Activated T-cell treated with anti-CD3 and anti-CD28 coated beads, Interleukin-2, amount 50 U/mL, for 24 hours (primary cell): Measurements from ENCODE around the gene SHROOM4.

Experiments
- DNase-seq: peaks from one replicate; pipeline ENCODE4 v3.0.0-alpha.2; 2020
- H3K27ac Mint-ChIP-seq: 2 replicates; pipeline ENCODE4 v1.8.0; 2020; ENCODE audit warnings: mild to moderate bottlenecking, mixed read lengths
- H3K27me3 Mint-ChIP-seq: 2 replicates; pipeline ENCODE4 v1.8.0; 2020; ENCODE audit warnings: mixed read lengths
- H3K36me3 Mint-ChIP-seq: 2 replicates; pipeline ENCODE4 v1.8.0; 2020; ENCODE audit warnings: low read depth, mixed read lengths
- H3K4me1 Mint-ChIP-seq: 2 replicates; pipeline ENCODE4 v1.8.0; 2020; ENCODE audit warnings: low read depth, mixed read lengths
- H3K4me3 Mint-ChIP-seq: 2 replicates; pipeline ENCODE4 v1.8.0; 2020; ENCODE audit warnings: mild to moderate bottlenecking, moderate library complexity, mixed read lengths
- H3K9me3 Mint-ChIP-seq: 2 replicates; pipeline ENCODE4 v1.8.0; 2020; ENCODE audit warnings: mixed read lengths

The SHROOM4 gene

GRCh38 chrX:50813843-50814661, at the start of gene SHROOM4:
Gene SHROOM4 (minus strand): TSS chrX:50814194. CDS start chrX:50814018, 176 bp downstream.
- DNase-seq = no peak
- H3K4me3 Mint-ChIP-seq = no peak within 1 kb of the TSS
- no peak within 1 kb of the TSS for H3K27ac Mint-ChIP-seq
- H3K4me1 Mint-ChIP-seq = peaks cover 3% of the 10 kb centered on the region
- no peaks in the 10 kb centered on the region for H3K9me3 Mint-ChIP-seq
- no peaks in the 10 kb centered on the region for H3K36me3 Mint-ChIP-seq
- peaks cover 88% of the 10 kb centered on the region for H3K27me3 Mint-ChIP-seq

DNA sequence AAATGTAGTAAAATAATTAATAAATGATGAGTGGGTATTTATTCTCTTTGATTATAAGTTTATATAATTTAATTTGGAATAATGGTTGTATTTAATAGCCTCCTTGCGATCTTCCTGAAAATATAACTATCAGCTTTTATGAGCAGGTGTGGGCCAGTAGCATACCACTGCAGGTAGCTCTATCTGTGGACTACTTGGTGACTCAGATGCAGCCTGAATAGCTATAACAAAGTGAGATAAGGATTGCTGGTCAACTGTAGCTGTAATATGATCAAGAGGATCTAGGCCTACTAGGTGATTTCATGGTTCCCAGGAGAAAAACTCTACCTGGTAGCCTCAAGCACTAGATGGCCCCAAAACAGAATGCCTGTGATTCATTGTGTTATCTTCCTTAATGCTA, 49.5 kb upstream of the SHROOM4 start:
- peaks cover 52% of the 10 kb centered on the region for H3K27me3 Mint-ChIP-seq
- H3K27ac Mint-ChIP-seq = no peak overlapping the region
- H3K4me3 Mint-ChIP-seq = no peak overlapping the region
- no peaks in the 10 kb centered on the region for H3K4me1 Mint-ChIP-seq
- no peaks in the 10 kb centered on the region for H3K9me3 Mint-ChIP-seq
- no peak for DNase-seq
- no peaks in the 10 kb centered on the region for H3K36me3 Mint-ChIP-seq

DNA sequence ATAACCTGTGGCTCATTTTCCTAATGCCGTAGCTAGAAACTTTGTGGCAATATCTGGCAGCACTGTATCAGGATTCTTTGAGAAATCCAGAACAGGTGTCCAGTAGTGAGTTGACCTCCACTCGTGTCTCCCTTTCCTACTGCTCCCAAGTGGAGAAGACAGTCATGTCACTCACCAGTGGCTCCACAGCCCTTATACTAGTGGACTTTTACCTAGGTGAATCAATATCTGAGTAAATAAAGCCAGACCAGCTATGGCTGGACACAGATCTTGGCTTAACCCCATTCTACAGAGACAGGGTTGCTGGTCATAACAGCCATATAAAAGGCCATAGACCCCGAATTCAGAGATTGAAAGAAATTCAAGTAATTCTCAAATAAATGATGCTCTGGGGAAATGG, 46.5 kb upstream of the SHROOM4 start:
- Mint-ChIP-seq H3K27me3 (peaks cover 53% of the 10 kb centered on the region), H3K9me3 (no peaks in the 10 kb centered on the region), H3K4me1 (no peaks in the 10 kb centered on the region), H3K27ac (no peak overlapping the region), H3K36me3 (no peaks in the 10 kb centered on the region), H3K4me3 (no peak overlapping the region)
- no peak for DNase-seq

DNA sequence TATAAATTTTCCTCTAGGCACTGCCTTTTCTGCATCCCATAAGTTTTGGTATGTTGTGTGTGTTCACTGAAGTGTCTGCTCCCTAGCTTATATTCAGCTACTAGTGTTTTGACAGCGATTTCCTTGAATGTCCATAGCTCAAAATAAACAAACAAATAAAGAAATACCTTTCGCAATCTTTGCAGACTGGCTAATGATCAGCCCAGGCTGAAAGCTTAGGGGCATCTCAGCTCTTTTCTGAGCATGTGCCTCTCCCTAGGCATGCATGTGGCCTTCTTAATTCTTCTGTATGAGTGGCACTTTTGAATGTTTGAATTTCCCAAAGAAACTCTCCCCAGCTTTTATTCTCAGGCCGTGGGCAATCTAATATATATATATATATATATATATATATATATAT, 44.6 kb upstream of the SHROOM4 start:
- Mint-ChIP-seq H3K9me3 (no peaks in the 10 kb centered on the region), H3K36me3 (no peaks in the 10 kb centered on the region), H3K27me3 (peaks cover 42% of the 10 kb centered on the region), H3K4me3 (no peak overlapping the region), H3K4me1 (no peaks in the 10 kb centered on the region), H3K27ac (no peak overlapping the region)
- DNase-seq = no peak

GRCh38 chrX:50853399-50853798, 39.4 kb upstream of the SHROOM4 start:
- Mint-ChIP-seq H3K9me3 (no peaks in the 10 kb centered on the region), H3K27ac (no peak overlapping the region), H3K36me3 (no peaks in the 10 kb centered on the region), H3K27me3 (peaks cover 20% of the 10 kb centered on the region), H3K4me1 (no peaks in the 10 kb centered on the region), H3K4me3 (no peak overlapping the region)
- DNase-seq = no peak

- peaks cover 20% of the 10 kb centered on the region for H3K27me3 Mint-ChIP-seq
- H3K27ac Mint-ChIP-seq = no peak overlapping the region
- no peaks in the 10 kb centered on the region for H3K36me3 Mint-ChIP-seq
- no peaks in the 10 kb centered on the region for H3K9me3 Mint-ChIP-seq
- H3K4me3 Mint-ChIP-seq = no peak overlapping the region
- DNase-seq = no peak
- no peaks in the 10 kb centered on the region for H3K4me1 Mint-ChIP-seq
These were observed 38.5 kb upstream of the SHROOM4 start for GRCh38 chrX:50852524-50852923.

DNA sequence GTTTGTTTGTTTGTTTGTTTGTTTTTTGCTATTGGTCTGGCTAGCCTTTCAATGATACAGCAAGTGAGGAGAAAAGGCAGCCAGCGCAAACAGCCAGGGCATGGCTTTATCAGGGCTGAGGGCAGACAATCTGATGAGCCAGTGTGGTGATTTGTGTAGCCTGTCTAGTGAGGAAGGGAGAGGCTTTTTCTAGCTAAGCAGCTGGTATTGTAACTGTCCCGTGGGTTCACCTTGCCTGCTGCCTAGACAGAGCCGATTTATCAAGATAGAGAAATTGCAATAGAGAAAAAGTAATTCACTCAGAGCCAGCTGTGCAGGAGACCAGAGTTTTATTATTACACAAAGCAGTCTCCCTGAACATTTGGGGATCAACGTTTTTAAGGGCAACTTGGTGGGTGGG, 28.2 kb upstream of the SHROOM4 start:
- DNase-seq = no peak
- no peak overlapping the region for H3K4me3 Mint-ChIP-seq
- peaks cover 45% of the 10 kb centered on the region for H3K27me3 Mint-ChIP-seq
- no peaks in the 10 kb centered on the region for H3K4me1 Mint-ChIP-seq
- H3K27ac Mint-ChIP-seq = no peak overlapping the region
- H3K36me3 Mint-ChIP-seq = no peaks in the 10 kb centered on the region
- no peaks in the 10 kb centered on the region for H3K9me3 Mint-ChIP-seq

GRCh38 chrX:50839730-50840129, 25.7 kb upstream of the SHROOM4 start:
- no peaks in the 10 kb centered on the region for H3K9me3 Mint-ChIP-seq
- H3K27ac Mint-ChIP-seq = no peak overlapping the region
- DNase-seq = no peak
- no peaks in the 10 kb centered on the region for H3K36me3 Mint-ChIP-seq
- no peaks in the 10 kb centered on the region for H3K4me1 Mint-ChIP-seq
- peaks cover 50% of the 10 kb centered on the region for H3K27me3 Mint-ChIP-seq
- no peak overlapping the region for H3K4me3 Mint-ChIP-seq

DNA sequence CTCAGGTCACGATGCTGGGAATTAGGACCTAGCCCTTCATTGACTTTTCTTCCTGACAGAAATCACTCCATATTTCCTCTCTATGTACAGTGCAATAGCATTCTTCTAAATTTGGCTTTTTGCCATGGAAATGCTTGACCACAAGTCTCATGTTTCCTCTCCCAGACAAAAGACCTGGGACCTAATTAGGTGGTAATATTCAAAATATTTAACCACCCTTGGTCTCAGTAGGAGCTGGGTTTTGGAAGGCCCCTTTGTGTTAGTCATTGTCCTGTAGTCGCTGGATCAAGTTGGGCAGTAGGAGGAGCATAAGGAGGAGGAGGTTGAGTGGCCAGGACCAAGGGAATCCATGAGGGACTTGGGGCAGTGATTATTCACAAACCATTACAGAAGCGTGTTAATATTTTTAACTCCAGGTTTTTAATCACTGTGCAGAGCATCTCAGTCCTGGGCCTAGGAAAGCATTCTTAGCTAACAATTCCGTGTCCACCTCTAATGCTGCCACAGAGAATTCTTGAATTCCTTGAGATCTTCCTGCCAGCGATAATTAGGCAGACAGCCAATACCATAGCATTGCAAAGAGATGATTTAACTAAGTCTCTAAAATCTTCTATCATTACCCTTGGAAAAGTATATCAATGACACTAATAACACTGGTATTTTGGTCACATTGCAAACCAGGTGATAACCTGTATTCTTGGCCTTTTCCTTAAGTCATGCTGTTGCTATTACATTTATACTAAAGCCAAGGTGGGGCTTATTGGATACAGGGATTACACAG, 25.0 kb upstream of the SHROOM4 start:
- Mint-ChIP-seq H3K4me1 (no peaks in the 10 kb centered on the region), H3K27me3 (peaks cover 55% of the 10 kb centered on the region), H3K4me3 (no peak overlapping the region), H3K27ac (no peak overlapping the region), H3K9me3 (no peaks in the 10 kb centered on the region), H3K36me3 (no peaks in the 10 kb centered on the region)
- DNase-seq = no peak

DNA sequence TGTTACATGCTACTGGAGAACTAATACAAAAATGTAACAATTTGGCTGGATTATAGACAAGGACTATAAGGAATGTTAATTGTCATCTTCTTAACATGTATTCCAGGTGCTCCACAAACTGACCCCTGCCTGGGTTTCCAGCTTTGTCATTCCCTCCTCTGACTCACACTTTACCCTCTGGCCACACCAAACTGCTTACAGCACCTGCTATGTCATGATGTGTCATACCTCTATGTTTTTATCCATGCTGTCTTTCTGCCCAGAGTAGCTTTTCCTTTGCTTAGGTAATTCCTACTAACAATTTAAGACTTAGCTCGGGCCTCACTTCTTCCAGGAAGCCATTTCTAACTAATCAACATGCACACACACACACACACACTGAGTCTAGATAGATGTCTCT, 14.0 kb upstream of the SHROOM4 start:
- no peak overlapping the region for H3K27ac Mint-ChIP-seq
- DNase-seq = no peak
- no peak overlapping the region for H3K4me3 Mint-ChIP-seq
- H3K27me3 Mint-ChIP-seq = peaks cover 32% of the 10 kb centered on the region
- H3K9me3 Mint-ChIP-seq = no peaks in the 10 kb centered on the region
- H3K4me1 Mint-ChIP-seq = no peaks in the 10 kb centered on the region
- no peaks in the 10 kb centered on the region for H3K36me3 Mint-ChIP-seq

DNA sequence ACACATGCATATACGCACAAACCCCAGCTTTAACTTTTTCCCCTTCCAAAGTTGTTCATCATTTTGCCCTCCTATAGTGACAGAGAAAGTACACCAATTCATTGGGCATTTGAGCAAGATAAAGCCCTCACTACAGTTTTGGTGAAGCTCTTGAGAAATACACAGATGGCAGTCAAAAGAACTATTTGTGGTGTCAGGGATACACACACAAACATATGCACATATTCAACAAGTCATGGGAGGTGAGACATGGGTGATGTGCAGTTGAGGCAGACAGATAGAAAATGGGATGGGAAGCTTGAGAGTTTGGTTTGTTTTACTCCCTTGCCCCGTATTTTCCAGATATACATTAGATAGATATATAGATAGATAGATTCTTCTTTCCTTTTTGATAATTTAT, 11.8 kb upstream of the SHROOM4 start:
- no peaks in the 10 kb centered on the region for H3K4me1 Mint-ChIP-seq
- no peak overlapping the region for H3K27ac Mint-ChIP-seq
- peaks cover 33% of the 10 kb centered on the region for H3K27me3 Mint-ChIP-seq
- no peaks in the 10 kb centered on the region for H3K36me3 Mint-ChIP-seq
- DNase-seq = no peak
- H3K4me3 Mint-ChIP-seq = no peak overlapping the region
- no peaks in the 10 kb centered on the region for H3K9me3 Mint-ChIP-seq

DNA sequence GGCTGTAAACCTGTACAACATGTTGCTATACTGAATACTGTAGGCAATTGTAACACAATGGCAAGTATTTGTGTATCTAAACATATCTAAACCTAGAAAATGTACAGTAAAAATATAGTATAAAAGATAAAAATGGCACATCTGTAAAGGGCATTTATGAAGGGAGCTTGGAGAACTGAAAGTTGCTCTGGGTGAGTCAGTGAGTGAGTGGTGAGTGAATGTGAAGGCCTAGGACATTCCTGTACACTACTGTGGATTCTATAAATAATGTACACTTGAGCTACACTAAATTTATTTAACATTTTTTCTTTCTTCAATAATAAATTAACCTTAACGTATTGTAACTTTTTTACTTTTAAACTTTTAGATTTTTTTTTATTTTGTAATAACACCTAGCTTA, 5.0 kb upstream of the SHROOM4 start:
- Mint-ChIP-seq H3K4me1 (peaks cover 1% of the 10 kb centered on the region), H3K27me3 (peaks cover 54% of the 10 kb centered on the region), H3K27ac (no peak overlapping the region), H3K36me3 (no peaks in the 10 kb centered on the region), H3K4me3 (no peak overlapping the region), H3K9me3 (no peaks in the 10 kb centered on the region)
- no peak for DNase-seq

GRCh38 chrX:50815120-50815519, 1.1 kb upstream of the SHROOM4 start:
- no peak overlapping the region for H3K4me3 Mint-ChIP-seq
- no peak overlapping the region for H3K27ac Mint-ChIP-seq
- peaks cover 80% of the 10 kb centered on the region for H3K27me3 Mint-ChIP-seq
- H3K9me3 Mint-ChIP-seq = no peaks in the 10 kb centered on the region
- peaks cover 3% of the 10 kb centered on the region for H3K4me1 Mint-ChIP-seq
- no peaks in the 10 kb centered on the region for H3K36me3 Mint-ChIP-seq
- no peak for DNase-seq

DNA sequence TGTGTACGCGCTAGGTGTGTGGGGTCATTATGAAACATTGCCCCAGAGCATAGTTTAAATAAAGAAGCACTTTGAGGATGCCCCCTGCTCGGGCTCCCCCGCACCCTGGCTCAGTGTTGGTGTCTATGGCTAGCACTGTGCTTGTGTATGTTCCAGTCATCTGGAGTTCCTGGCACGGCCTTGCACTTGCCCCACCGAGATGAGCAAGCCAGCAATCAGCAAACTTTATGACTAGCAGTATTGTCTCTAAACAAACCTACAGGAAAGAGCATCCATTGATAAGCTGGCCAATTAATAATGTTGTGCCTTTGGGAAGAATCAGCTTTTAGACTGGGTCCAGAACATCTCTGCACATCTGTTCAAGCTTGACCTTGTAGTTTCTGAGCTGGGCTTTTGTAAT, 707 bp upstream of the SHROOM4 start:
- peaks cover 82% of the 10 kb centered on the region for H3K27me3 Mint-ChIP-seq
- peaks cover 3% of the 10 kb centered on the region for H3K4me1 Mint-ChIP-seq
- no peak overlapping the region for H3K4me3 Mint-ChIP-seq
- H3K36me3 Mint-ChIP-seq = no peaks in the 10 kb centered on the region
- H3K9me3 Mint-ChIP-seq = no peaks in the 10 kb centered on the region
- DNase-seq = no peak
- H3K27ac Mint-ChIP-seq = no peak overlapping the region
